DMS153 treated with DMSO at 0.1 percent for 48 hours (cell line): Measurements from ENCODE around the gene PCDHGB5.
"Not testable (repeated sequence)": the region's sequence is repeated elsewhere in the genome, so short reads cannot be mapped to it uniquely, and the experiment has no call there.

Experiments used
- DNase-seq: peaks from one replicate; lab custom pipeline; 2025; ENCODE audit not compliant: unreplicated experiment; lab: John Stamatoyannopoulos, UW

The PCDHGB5 gene

GRCh38 chr5:141397756-141398551, at the start of gene PCDHGB5:
Gene PCDHGB5, plus strand, starts transcription at chr5:141397947. Its CDS starts 181 bp downstream, at chr5:141398128.
- not testable (repeated sequence) for DNase-seq

GRCh38 chr5:141349917-141350619, 47.7 kb upstream of the PCDHGB5 start, which contains the start of gene PCDHGB1:
Gene PCDHGB1, plus strand, starts transcription at chr5:141350099. Its CDS starts 162 bp downstream, at chr5:141350261.
- DNase-seq: peak; percentile 1

GRCh38 chr5:141351591-141351990, 46.2 kb upstream of the PCDHGB5 start:
- DNase-seq: no peak

- DNase-seq: no peak
Measured at GRCh38 chr5:141354900-141355469, 42.8 kb upstream of the PCDHGB5 start, which contains the start of gene PCDHGA4. Gene PCDHGA4, plus strand, starts transcription at chr5:141355021. Its CDS starts 87 bp downstream, at chr5:141355108.

GRCh38 chr5:141355641-141356040, 42.1 kb upstream of the PCDHGB5 start:
- no peak for DNase-seq

GRCh38 chr5:141356133-141356532, 41.6 kb upstream of the PCDHGB5 start:
- no peak for DNase-seq

- DNase-seq: no peak
Measured at GRCh38 chr5:141356950-141357349, 40.8 kb upstream of the PCDHGB5 start.

- no peak for DNase-seq
Measured at GRCh38 chr5:141359790-141360426, 37.8 kb upstream of the PCDHGB5 start, which contains the start of gene PCDHGB2. Gene PCDHGB2, plus strand, starts transcription at chr5:141359994. Its CDS starts 142 bp downstream, at chr5:141360136.

- no peak for DNase-seq
Measured at GRCh38 chr5:141360685-141361084, 37.1 kb upstream of the PCDHGB5 start.

- DNase-seq: no peak
Measured at GRCh38 chr5:141362719-141363118, 35.0 kb upstream of the PCDHGB5 start.

- DNase-seq: no peak
Measured at GRCh38 chr5:141363952-141364660, 33.6 kb upstream of the PCDHGB5 start, which contains the start of gene PCDHGA5. Gene PCDHGA5, plus strand, starts transcription at chr5:141364162. Its CDS starts 169 bp downstream, at chr5:141364331.

GRCh38 chr5:141366016-141366896, 31.5 kb upstream of the PCDHGB5 start:
- DNase-seq: no peak

GRCh38 chr5:141369994-141370848, 27.5 kb upstream of the PCDHGB5 start, which contains the start of gene PCDHGB3:
Gene PCDHGB3, plus strand, starts transcription at chr5:141370242. Its CDS starts 153 bp downstream, at chr5:141370395.
- no peak for DNase-seq

GRCh38 chr5:141371572-141372475, 25.9 kb upstream of the PCDHGB5 start:
- DNase-seq: no peak

GRCh38 chr5:141373673-141374317, 24.0 kb upstream of the PCDHGB5 start, which contains the start of gene PCDHGA6:
Gene PCDHGA6, plus strand, starts transcription at chr5:141373891. Its CDS starts 193 bp downstream, at chr5:141374084.
- DNase-seq: no peak

- no peak for DNase-seq
Measured at GRCh38 chr5:141374627-141375026, 23.1 kb upstream of the PCDHGB5 start.
